IMR-90 (cell line): ENCODE results near the gene PSEN1. TPM values are rescaled to one million over a fixed set of nuclear protein-coding genes. Genes with fewer than 3 reads are reported as not detected.
A peak's percentile ranks its signal among the peaks of the same experiment; 100 is the strongest.

Source experiments
- ATAC-seq: fragments of 200-7000 bp; cut with Tn5 transposase; 2 replicates; pipeline ENCODE4 v1.9.1; 2020; ENCODE audit warnings: low read depth, mild to moderate bottlenecking, moderate library complexity
- BruUV-seq: library from RNA; stranded (reverse); fragments of 400-500 nt; replicated peaks from 2 replicates; lab custom pipeline; 2021; lab: Mats Ljungman, UMichigan
- CTCF ChIA-PET: fragments of 300-600 bp; formaldehyde crosslinking; extraction: SDS; loops from one replicate; lab custom pipeline; 2021; ENCODE audit warnings: antibody characterized with exemption; lab: Yijun Ruan, JAX
- POLR2A ChIA-PET: fragments of 300-600 bp; sonication (Branson Sonifier 250); formaldehyde crosslinking; loops from one replicate; lab custom pipeline; 2022; ENCODE audit warnings: antibody characterized with exemption; ENCODE audit not compliant: unreplicated experiment; lab: Charles Lee
- DNase-seq: peaks from one replicate; pipeline ENCODE4 v3.0.0; 2013
- H2AFZ ChIP-seq: replicated peaks from 2 replicates; pipeline ENCODE3; 2013; ENCODE audit warnings: low read length, mild to moderate bottlenecking; ENCODE audit not compliant: poor library complexity
- H2AK5ac ChIP-seq: 2 replicates; pipeline ENCODE4 v1.6.1; 2013; ENCODE audit warnings: low read depth, low read length, inconsistent platforms
- H2AK9ac ChIP-seq: replicated peaks from 2 replicates; pipeline ENCODE3; 2013; ENCODE audit warnings: mild to moderate bottlenecking, low read depth, low read length, moderate library complexity; ENCODE audit not compliant: poor library complexity
- H2BK120ac ChIP-seq: 2 replicates; pipeline ENCODE4 v1.6.1; 2013; ENCODE audit warnings: low read depth, low read length, inconsistent platforms
- H2BK15ac ChIP-seq: 3 replicates; pipeline ENCODE4 v1.6.1; 2013; ENCODE audit warnings: low read depth, low read length, inconsistent platforms
- H2BK20ac ChIP-seq: 2 replicates; pipeline ENCODE4 v1.6.1; 2013; ENCODE audit warnings: low read depth, mild to moderate bottlenecking, inconsistent platforms, low read length, moderate library complexity
- H2BK5ac ChIP-seq: 2 replicates; pipeline ENCODE4 v1.6.1; 2013; ENCODE audit warnings: mild to moderate bottlenecking, low read depth, low read length, inconsistent platforms; ENCODE audit not compliant: poor library complexity, severe bottlenecking
- H3K14ac ChIP-seq: replicated peaks from 2 replicates; pipeline ENCODE4 v1.6.1; 2013; ENCODE audit warnings: low read depth, low read length, inconsistent platforms
- H3K18ac ChIP-seq: 2 replicates; pipeline ENCODE4 v1.6.1; 2013; ENCODE audit warnings: low read depth, low read length, control low read depth
- H3K23ac ChIP-seq: 2 replicates; pipeline ENCODE4 v1.6.1; 2013; ENCODE audit warnings: low read depth, low read length, inconsistent platforms
- H3K27ac ChIP-seq: 2 replicates; pipeline ENCODE4 v1.5.1; 2013; ENCODE audit warnings: mild to moderate bottlenecking, control low read depth, low read length; ENCODE audit not compliant: insufficient read depth
- H3K27me3 ChIP-seq: 2 replicates; pipeline ENCODE4 v1.6.1; 2013; ENCODE audit warnings: low read length; ENCODE audit not compliant: control insufficient read depth, insufficient read depth
- H3K36me3 ChIP-seq: 2 replicates; pipeline ENCODE4 v1.6.1; 2013; ENCODE audit warnings: low read length, mixed read lengths; ENCODE audit not compliant: control insufficient read depth, insufficient read depth
- H3K4ac ChIP-seq: 2 replicates; pipeline ENCODE4 v1.6.1; 2013; ENCODE audit warnings: low read depth, low read length, inconsistent platforms
- H3K4me1 ChIP-seq: 2 replicates; pipeline ENCODE4 v1.6.1; 2013; ENCODE audit warnings: low read length, mixed read lengths; ENCODE audit not compliant: control insufficient read depth, insufficient read depth
- H3K4me2 ChIP-seq: 2 replicates; pipeline ENCODE4 v1.6.1; 2013; ENCODE audit warnings: low read depth, mild to moderate bottlenecking, control low read depth, low read length, moderate library complexity
- H3K4me3 ChIP-seq: 2 replicates; pipeline ENCODE4 v1.5.1; 2013; ENCODE audit warnings: low read depth, mild to moderate bottlenecking, control low read depth, low read length, moderate library complexity; ENCODE audit not compliant: insufficient read depth
- H3K56ac ChIP-seq: 2 replicates; pipeline ENCODE4 v1.6.1; 2013; ENCODE audit warnings: low read length, inconsistent platforms; ENCODE audit not compliant: insufficient read depth; ENCODE audit errors: extremely low read depth
- H3K79me1 ChIP-seq, 2 experiments: 2 replicates each; pipeline ENCODE4 v1.6.1; 2013; ENCODE audit warnings: low read length in 2 of 2, inconsistent platforms in 1 of 2, low read depth in 1 of 2
- H3K9ac ChIP-seq: 2 replicates; pipeline ENCODE4 v1.6.1; 2013; ENCODE audit warnings: low read depth, low read length, control low read depth
- H3K9me1 ChIP-seq: 2 replicates; pipeline ENCODE4 v1.6.1; 2013; ENCODE audit warnings: low read length, inconsistent platforms; ENCODE audit not compliant: insufficient read depth
- H3K9me3 ChIP-seq: 2 replicates; pipeline ENCODE4 v1.6.1; 2013; ENCODE audit warnings: low read length; ENCODE audit not compliant: control insufficient read depth, insufficient read depth
- H4K20me1 ChIP-seq: 2 replicates; pipeline ENCODE4 v1.6.1; 2013; ENCODE audit warnings: low read length, inconsistent platforms; ENCODE audit not compliant: insufficient read depth
- H4K5ac ChIP-seq: 2 replicates; pipeline ENCODE4 v1.6.1; 2013; ENCODE audit warnings: mild to moderate bottlenecking, low read depth, low read length, control low read depth
- H4K8ac ChIP-seq, 2 experiments: 2 replicates each; pipeline ENCODE4 v1.6.1; 2013; ENCODE audit warnings: low read depth in 2 of 2, low read length in 2 of 2, control low read depth in 1 of 2, inconsistent platforms in 1 of 2
- H4K91ac ChIP-seq: 2 replicates; pipeline ENCODE4 v1.6.1; 2013; ENCODE audit warnings: low read depth, low read length, inconsistent platforms; ENCODE audit not compliant: insufficient read depth
- BHLHE40 ChIP-seq: fragments of 150-350 bp; IDR thresholded peaks from 2 replicates; pipeline ENCODE4 v1.6.1; 2016; ENCODE audit warnings: mild to moderate bottlenecking, low read depth, low read length
- CEBPB ChIP-seq: IDR thresholded peaks from 2 replicates; pipeline ENCODE4 v1.6.1; 2012; ENCODE audit warnings: low read depth, low read length, improper control_type of control experiment
- CHD1 ChIP-seq: IDR thresholded peaks from 2 replicates; pipeline ENCODE4 v1.6.1; 2012; ENCODE audit warnings: low read depth, low read length, improper control_type of control experiment
- FOS ChIP-seq: fragments of 150-350 bp; IDR thresholded peaks from 2 replicates; pipeline ENCODE4 v1.6.1; 2016; ENCODE audit warnings: low read depth, low read length
- MAZ ChIP-seq: IDR thresholded peaks from 2 replicates; pipeline ENCODE4 v1.6.1; 2012; ENCODE audit warnings: low read depth, mild to moderate bottlenecking, low read length, improper control_type of control experiment, moderate library complexity, borderline replicate concordance
- MXI1 ChIP-seq: IDR thresholded peaks from 2 replicates; pipeline ENCODE4 v1.6.1; 2012; ENCODE audit warnings: low read depth, mild to moderate bottlenecking, low read length, moderate library complexity, borderline replicate concordance
- NFE2L2 ChIP-seq: fragments of 150-350 bp; IDR thresholded peaks from 2 replicates; pipeline ENCODE4 v1.6.1; 2016; ENCODE audit warnings: low read depth, mild to moderate bottlenecking, low read length
- POLR2A ChIP-seq: IDR thresholded peaks from 2 replicates; pipeline ENCODE4 v1.6.1; 2012; ENCODE audit warnings: mild to moderate bottlenecking, low read depth, low read length
- RAD21 ChIP-seq: IDR thresholded peaks from 2 replicates; pipeline ENCODE4 v1.6.1; 2012; ENCODE audit warnings: low read length, improper control_type of control experiment
- RCOR1 ChIP-seq: IDR thresholded peaks from 2 replicates; pipeline ENCODE4 v1.6.1; 2012; ENCODE audit warnings: mild to moderate bottlenecking, low read length, improper control_type of control experiment; ENCODE audit not compliant: insufficient replicate concordance
- RFX5 ChIP-seq: IDR thresholded peaks from 2 replicates; pipeline ENCODE4 v1.8.0; 2012; ENCODE audit warnings: low read depth, mild to moderate bottlenecking, low read length, moderate library complexity
- SMC3 ChIP-seq: fragments of 150-350 bp; IDR thresholded peaks from 2 replicates; pipeline ENCODE4 v1.6.1; 2016; ENCODE audit warnings: low read depth, mild to moderate bottlenecking, antibody characterized with exemption, low read length, moderate library complexity
- WGBS, 2 experiments: methylation state at CpG; one replicate each; pipeline versions ENCODE4 v1.1.5 to v1.1.7; 2013; ENCODE audit warnings: missing lambda C conversion rate in 2 of 2; ENCODE audit not compliant: insufficient read length in 1 of 2; ENCODE audit errors: extremely low coverage in 2 of 2; 5-methylcytosine and 5-hydroxymethylcytosine counted together
- dilution Hi-C: fragments of 300-500 bp; cut with HindIII; formaldehyde crosslinking; loops from one replicate; pipeline ENCODE4 v1.14.3; 2018; ENCODE audit warnings: low sequenced_read_pairs; ENCODE audit not compliant: unreplicated experiment
- in situ Hi-C: fragments of 300-500 bp; cut with MboI; formaldehyde crosslinking; loops from 3 replicates; pipeline ENCODE4 v1.14.3; 2019; ENCODE audit warnings: low sequenced_read_pairs, inconsistent platforms, mixed read lengths
- intact Hi-C: fragments of 100-400 bp; cut with micrococcal nuclease; formaldehyde crosslinking; loops from 2 replicates; pipeline ENCODE4 v1.10.0; 2022
- polyA plus RNA-seq, 3 experiments: library from polyadenylated mRNA; depleted of rRNA; stranded (reverse); fragments of >200 nt; gene quantifications; 2 replicates each; pipeline ENCODE4 v1.2.3, GENCODE V29; 2012; ENCODE audit warnings: low replicate concordance in 1 of 3
- total RNA-seq: library from RNA; depleted of rRNA; stranded (reverse); fragments of >200 nt; gene quantifications from 2 replicates; pipeline ENCODE4 v1.2.3, GENCODE V29; 2012
- TF ChIP-seq, protein P1 (sequence below): fragments of 150-350 bp; IDR thresholded peaks from 2 replicates; pipeline ENCODE4 v1.6.1; 2017; ENCODE audit warnings: mild to moderate bottlenecking, antibody characterized with exemption, low read length, low read depth
- TF ChIP-seq, protein P2 (sequence below): conservative IDR thresholded peaks from 2 replicates; pipeline ENCODE4 v1.5.1; 2012; ENCODE audit warnings: mild to moderate bottlenecking, low read depth, low read length, improper control_type of control experiment

Gene PSEN1
- total and polyA plus RNA-seq, 2 of the 4 experiments (the other 2 are of a cell fraction), result 14.8 to 62.7 TPM

GRCh38 chr14:73269729-73270531 lies 133.6 kb downstream of the PSEN1 start:
- Histone ChIP-seq H3K79me1 (no peaks in the 10 kb centered on the region), H3K56ac (no peak overlapping the region), H4K20me1 (no peaks in the 10 kb centered on the region), H2BK20ac (no peak overlapping the region), H3K4me1 (peaks cover 4% of the 10 kb centered on the region), H3K9me3 (no peaks in the 10 kb centered on the region), H2AFZ (peak overlapping the region; percentile 77), H3K9ac (no peak overlapping the region), H2BK5ac (no peak overlapping the region), H3K14ac (peak overlapping the region; percentile 71; the same call in 1 of the 2 replicates), H3K27me3 (no peaks in the 10 kb centered on the region), H3K4ac (peak overlapping the region; percentile 53), H3K4me3 (peak overlapping the region; percentile 21), H3K23ac (peak overlapping the region; percentile 56; the same call in 1 of the 2 replicates), H4K5ac (0 out of 2 replicates have a peak overlapping the region, but pooled peaks have one; percentile 2), H3K36me3 (peaks cover 15% of the 10 kb centered on the region), H4K91ac (no peak overlapping the region; the same call in 1 of the 2 replicates), H3K27ac (no peak overlapping the region), H2AK9ac (peak overlapping the region; percentile 42), H3K4me2 (peak overlapping the region; percentile 69), H4K8ac (peak overlapping the region; percentile 6 to 65; a peak in 2 of 4 replicates), H2AK5ac (peak overlapping the region; percentile 40; the same call in 1 of the 2 replicates), H3K18ac (no peak overlapping the region), H3K9me1 (peaks cover 2% of the 10 kb centered on the region; the same call in 1 of the 2 replicates), H2BK15ac (no peak overlapping the region), H2BK120ac (no peak overlapping the region)
- DNase-seq, result peak; percentile 18
- in situ Hi-C loops (no loop called here), dilution Hi-C loops (no loop called here), intact Hi-C loops (no loop called here)
- 44% methylated on average over 10 of the region's 48 CpGs; no CpG with 5 or more reads in 1 of the 2 experiments for WGBS, 2 experiments
- no TSS peak for BruUV-seq
- POLR2A ChIA-PET, result no interaction called here
- peak; percentile 56 for ATAC-seq
- CTCF ChIA-PET, result no interaction called here
- no peak for TF ChIP-seq CHD1
- TF ChIP-seq NFE2L2, result no peak
- TF ChIP-seq SMC3, result no peak
- no peak for TF ChIP-seq RFX5
- TF ChIP-seq MXI1, result no peak
- TF ChIP-seq, protein P1, sequence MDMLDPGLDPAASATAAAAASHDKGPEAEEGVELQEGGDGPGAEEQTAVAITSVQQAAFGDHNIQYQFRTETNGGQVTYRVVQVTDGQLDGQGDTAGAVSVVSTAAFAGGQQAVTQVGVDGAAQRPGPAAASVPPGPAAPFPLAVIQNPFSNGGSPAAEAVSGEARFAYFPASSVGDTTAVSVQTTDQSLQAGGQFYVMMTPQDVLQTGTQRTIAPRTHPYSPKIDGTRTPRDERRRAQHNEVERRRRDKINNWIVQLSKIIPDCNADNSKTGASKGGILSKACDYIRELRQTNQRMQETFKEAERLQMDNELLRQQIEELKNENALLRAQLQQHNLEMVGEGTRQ, result no peak
- TF ChIP-seq POLR2A, result no peak
- TF ChIP-seq, protein P2, sequence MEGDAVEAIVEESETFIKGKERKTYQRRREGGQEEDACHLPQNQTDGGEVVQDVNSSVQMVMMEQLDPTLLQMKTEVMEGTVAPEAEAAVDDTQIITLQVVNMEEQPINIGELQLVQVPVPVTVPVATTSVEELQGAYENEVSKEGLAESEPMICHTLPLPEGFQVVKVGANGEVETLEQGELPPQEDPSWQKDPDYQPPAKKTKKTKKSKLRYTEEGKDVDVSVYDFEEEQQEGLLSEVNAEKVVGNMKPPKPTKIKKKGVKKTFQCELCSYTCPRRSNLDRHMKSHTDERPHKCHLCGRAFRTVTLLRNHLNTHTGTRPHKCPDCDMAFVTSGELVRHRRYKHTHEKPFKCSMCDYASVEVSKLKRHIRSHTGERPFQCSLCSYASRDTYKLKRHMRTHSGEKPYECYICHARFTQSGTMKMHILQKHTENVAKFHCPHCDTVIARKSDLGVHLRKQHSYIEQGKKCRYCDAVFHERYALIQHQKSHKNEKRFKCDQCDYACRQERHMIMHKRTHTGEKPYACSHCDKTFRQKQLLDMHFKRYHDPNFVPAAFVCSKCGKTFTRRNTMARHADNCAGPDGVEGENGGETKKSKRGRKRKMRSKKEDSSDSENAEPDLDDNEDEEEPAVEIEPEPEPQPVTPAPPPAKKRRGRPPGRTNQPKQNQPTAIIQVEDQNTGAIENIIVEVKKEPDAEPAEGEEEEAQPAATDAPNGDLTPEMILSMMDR, result no peak
- TF ChIP-seq RAD21, result no peak
- TF ChIP-seq BHLHE40, result no peak
- no peak for TF ChIP-seq MAZ
- no peak for TF ChIP-seq FOS
- no peak for TF ChIP-seq RCOR1
- no peak for TF ChIP-seq CEBPB
